ENCODE data around the gene GPC5.

Gene GPC5

DNA sequence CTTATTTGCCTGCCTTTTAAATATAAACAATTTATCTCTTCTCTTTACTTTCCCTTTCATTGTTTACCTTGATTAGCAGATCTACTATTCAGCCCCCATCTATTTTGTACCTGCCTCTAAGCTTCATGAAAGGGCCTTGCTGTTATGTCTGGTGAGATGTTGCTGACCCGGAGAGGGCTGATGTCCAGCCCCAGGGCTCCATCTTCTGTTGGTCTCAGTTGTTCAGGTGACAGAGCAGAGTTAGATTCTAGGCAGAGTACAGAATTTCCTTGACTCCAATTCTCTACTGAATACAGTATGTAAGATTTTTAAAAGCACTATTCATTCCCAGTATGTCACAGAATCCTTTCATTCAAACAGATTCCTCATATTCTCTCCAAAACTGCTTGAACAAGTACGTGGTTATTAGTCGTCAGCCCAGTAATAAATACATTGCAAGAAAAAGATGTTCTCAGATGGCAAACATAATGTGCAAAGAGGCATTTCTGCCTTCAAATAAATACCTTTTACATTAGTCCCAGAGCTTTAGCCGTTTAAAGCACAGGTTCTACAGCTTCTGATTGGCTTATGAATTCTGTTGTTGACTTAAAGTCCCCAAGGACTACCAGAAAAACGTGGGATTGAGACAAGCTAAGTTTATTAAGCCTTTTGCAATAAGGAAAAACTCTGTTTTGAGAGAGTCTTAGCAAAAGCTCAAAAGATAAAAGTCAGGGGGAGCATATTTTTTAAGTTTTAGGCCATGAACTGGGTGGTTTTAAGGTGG, 159.1 kb downstream of the GPC5 start:
- H3K9ac ChIP-seq (ENCODE audit: low read length): no peak overlapping the region
- no peaks in the 10 kb centered on the region for H4K20me1 ChIP-seq (ENCODE audit: insufficient read depth, low read length)
- no peaks in the 10 kb centered on the region for H3K79me2 ChIP-seq (ENCODE audit: low read length)
- no peak overlapping the region for H3K27ac ChIP-seq (ENCODE audit: low read length)
- H3K27me3 ChIP-seq (ENCODE audit: low read depth, low read length): no peaks in the 10 kb centered on the region
- H3K4me1 ChIP-seq (ENCODE audit: low read length): no peaks in the 10 kb centered on the region
- H3K4me2 ChIP-seq (ENCODE audit: low read length): no peak overlapping the region
- no peaks in the 10 kb centered on the region for H3K36me3 ChIP-seq (replicated peaks; ENCODE audit: low read depth, low read length)
- H3K4me3 ChIP-seq (ENCODE audit: low read length): no peak overlapping the region
- H3K9me3 ChIP-seq (ENCODE audit: insufficient read depth, low read length): no peaks in the 10 kb centered on the region
- TF ChIP-seq, protein P1, sequence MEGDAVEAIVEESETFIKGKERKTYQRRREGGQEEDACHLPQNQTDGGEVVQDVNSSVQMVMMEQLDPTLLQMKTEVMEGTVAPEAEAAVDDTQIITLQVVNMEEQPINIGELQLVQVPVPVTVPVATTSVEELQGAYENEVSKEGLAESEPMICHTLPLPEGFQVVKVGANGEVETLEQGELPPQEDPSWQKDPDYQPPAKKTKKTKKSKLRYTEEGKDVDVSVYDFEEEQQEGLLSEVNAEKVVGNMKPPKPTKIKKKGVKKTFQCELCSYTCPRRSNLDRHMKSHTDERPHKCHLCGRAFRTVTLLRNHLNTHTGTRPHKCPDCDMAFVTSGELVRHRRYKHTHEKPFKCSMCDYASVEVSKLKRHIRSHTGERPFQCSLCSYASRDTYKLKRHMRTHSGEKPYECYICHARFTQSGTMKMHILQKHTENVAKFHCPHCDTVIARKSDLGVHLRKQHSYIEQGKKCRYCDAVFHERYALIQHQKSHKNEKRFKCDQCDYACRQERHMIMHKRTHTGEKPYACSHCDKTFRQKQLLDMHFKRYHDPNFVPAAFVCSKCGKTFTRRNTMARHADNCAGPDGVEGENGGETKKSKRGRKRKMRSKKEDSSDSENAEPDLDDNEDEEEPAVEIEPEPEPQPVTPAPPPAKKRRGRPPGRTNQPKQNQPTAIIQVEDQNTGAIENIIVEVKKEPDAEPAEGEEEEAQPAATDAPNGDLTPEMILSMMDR (IDR thresholded peaks at IDR 0.05; ENCODE audit: low read depth, low read length): no peak
- TF ChIP-seq EZH2phosphoT487 (IDR thresholded peaks at IDR 0.05; ENCODE audit: low read depth): no peak
- no peak overlapping the region for H2AFZ ChIP-seq (ENCODE audit: low read depth, low read length)

- no peak overlapping the region for H3K27ac ChIP-seq (ENCODE audit: low read length)
- H3K4me2 ChIP-seq (ENCODE audit: low read length): no peak overlapping the region
- H4K20me1 ChIP-seq (ENCODE audit: insufficient read depth, low read length): no peaks in the 10 kb centered on the region
These were observed 165.4 kb downstream of the GPC5 start for GRCh38 chr13:91563799-91564198.

GRCh38 chr13:91564396-91564795, 166.0 kb downstream of the GPC5 start:
- Histone ChIP-seq H2AFZ (ENCODE audit: low read depth, low read length) (no peak overlapping the region), H3K4me2 (ENCODE audit: low read length) (no peak overlapping the region), H3K4me3 (ENCODE audit: low read length) (no peak overlapping the region), H3K9me3 (ENCODE audit: insufficient read depth, low read length) (no peaks in the 10 kb centered on the region), H4K20me1 (ENCODE audit: insufficient read depth, low read length) (no peaks in the 10 kb centered on the region), H3K27ac (ENCODE audit: low read length) (no peak overlapping the region), H3K79me2 (ENCODE audit: low read length) (no peaks in the 10 kb centered on the region), H3K27me3 (ENCODE audit: low read depth, low read length) (no peaks in the 10 kb centered on the region), H3K36me3 (replicated peaks; ENCODE audit: low read depth, low read length) (no peaks in the 10 kb centered on the region), H3K9ac (ENCODE audit: low read length) (no peak overlapping the region), H3K4me1 (ENCODE audit: low read length) (no peaks in the 10 kb centered on the region)
- TF ChIP-seq, protein P1 (IDR thresholded peaks at IDR 0.05; ENCODE audit: low read depth, low read length): no peak
- TF ChIP-seq EZH2phosphoT487 (IDR thresholded peaks at IDR 0.05; ENCODE audit: low read depth): no peak

More at GRCh38 chr13:91563799-91564198, 165.4 kb downstream of the GPC5 start:
- Histone ChIP-seq H3K9ac (ENCODE audit: low read length) (no peak overlapping the region), H2AFZ (ENCODE audit: low read depth, low read length) (no peak overlapping the region), H3K4me1 (ENCODE audit: low read length) (no peaks in the 10 kb centered on the region), H3K36me3 (replicated peaks; ENCODE audit: low read depth, low read length) (no peaks in the 10 kb centered on the region), H3K79me2 (ENCODE audit: low read length) (no peaks in the 10 kb centered on the region), H3K9me3 (ENCODE audit: insufficient read depth, low read length) (no peaks in the 10 kb centered on the region), H3K4me3 (ENCODE audit: low read length) (no peak overlapping the region), H3K27me3 (ENCODE audit: low read depth, low read length) (no peaks in the 10 kb centered on the region)
- TF ChIP-seq EZH2phosphoT487 (IDR thresholded peaks at IDR 0.05; ENCODE audit: low read depth): no peak

DNA sequence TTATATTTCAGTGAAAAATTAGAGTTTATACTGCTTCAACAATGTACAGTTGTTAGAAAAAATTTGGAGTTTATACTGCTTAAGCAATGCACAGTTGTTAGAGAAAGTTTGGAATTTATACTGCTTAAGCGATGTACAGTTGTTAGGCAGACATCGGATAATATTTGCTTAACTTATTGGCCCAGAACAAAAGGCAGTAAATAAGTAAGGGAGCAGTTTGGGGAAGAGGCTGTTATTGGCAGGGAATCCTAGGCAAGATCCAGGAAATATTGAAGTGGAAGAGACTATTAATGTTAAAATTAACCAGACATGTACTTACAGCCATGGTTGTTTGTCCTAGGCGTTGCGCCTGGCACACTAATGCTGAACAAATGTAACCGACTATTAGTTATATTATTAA, 166.9 kb downstream of the GPC5 start:
- no peaks in the 10 kb centered on the region for H3K4me1 ChIP-seq (ENCODE audit: low read length)
- no peak overlapping the region for H3K4me3 ChIP-seq (ENCODE audit: low read length)
- no peaks in the 10 kb centered on the region for H3K27me3 ChIP-seq (ENCODE audit: low read depth, low read length)
- H2AFZ ChIP-seq (ENCODE audit: low read depth, low read length): no peak overlapping the region
- no peak overlapping the region for H3K4me2 ChIP-seq (ENCODE audit: low read length)
- TF ChIP-seq EZH2phosphoT487 (IDR thresholded peaks at IDR 0.05; ENCODE audit: low read depth): no peak
- TF ChIP-seq, protein P1 (IDR thresholded peaks at IDR 0.05; ENCODE audit: low read depth, low read length): no peak
- no peak overlapping the region for H3K27ac ChIP-seq (ENCODE audit: low read length)
- no peaks in the 10 kb centered on the region for H3K79me2 ChIP-seq (ENCODE audit: low read length)
- H3K9ac ChIP-seq (ENCODE audit: low read length): no peak overlapping the region
- H3K36me3 ChIP-seq (replicated peaks; ENCODE audit: low read depth, low read length): no peaks in the 10 kb centered on the region
- H3K9me3 ChIP-seq (ENCODE audit: insufficient read depth, low read length): no peaks in the 10 kb centered on the region
- H4K20me1 ChIP-seq (ENCODE audit: insufficient read depth, low read length): no peaks in the 10 kb centered on the region

All from OCI-LY3 (cell line).